ENCODE results near the gene JMJD1C. TPM values are rescaled to one million over a fixed set of nuclear protein-coding genes. Genes with fewer than 3 reads are reported as not detected.

The JMJD1C gene
- total and polyA plus RNA-seq, 9 donors, result 45.4 to 140 (median 78.2) TPM

GRCh38 chr10:63268798-63269503, 196.8 kb downstream of the JMJD1C start:
- intact Hi-C loops (cut with DNase I), result loop anchor here in 1 of 4 donors (2.0 kb wide), 1 partner anchor 196 kb away; the partner anchor contains the start of gene JMJD1C
- H3K36me3 ChIP-seq, result no peaks in the 10 kb centered on the region
- peak overlapping the region; percentile 37 to 94 for H3K27ac ChIP-seq
- peak overlapping the region; percentile 50 for H3K4me3 ChIP-seq
- 0% methylated on average over 17 of the region's 17 CpGs for WGBS, 3 donors
- H3K27me3 ChIP-seq, result no peaks in the 10 kb centered on the region
- peak; percentile 56 to 88 (median 68) for DNase-seq
- TF ChIP-seq EP300 (IDR thresholded peaks at IDR 0.05) (peak; percentile 74), CTCF (IDR thresholded peaks at IDR 0.05) (peak in 2 of 3 donors; percentile 52 to 71), POLR2A (IDR thresholded peaks at IDR 0.05) (peak; percentile 88)
- H3K9me3 ChIP-seq, result no peaks in the 10 kb centered on the region
- no peaks in the 10 kb centered on the region for H3K4me1 ChIP-seq (ENCODE audit: insufficient read depth)

- peak overlapping the region; percentile 37 to 94 for H3K27ac ChIP-seq
- intact Hi-C loops (cut with DNase I), result loop anchor here in 1 of 4 donors (2.0 kb wide), 1 partner anchor 197 kb away; the partner anchor contains the start of gene JMJD1C
Measured at GRCh38 chr10:63268149-63268797, 197.5 kb downstream of the JMJD1C start.

GRCh38 chr10:63267414-63268148, 198.2 kb downstream of the JMJD1C start:
- H3K4me1 ChIP-seq (ENCODE audit: insufficient read depth), result peaks cover 2% of the 10 kb centered on the region
- no peaks in the 10 kb centered on the region for H3K36me3 ChIP-seq
- intact Hi-C loops (cut with DNase I), result loop anchor here in 1 of 4 donors (2.0 kb wide), 1 partner anchor 197 kb away; the partner anchor contains the start of gene JMJD1C
- no peaks in the 10 kb centered on the region for H3K27me3 ChIP-seq
- TF ChIP-seq EP300 (IDR thresholded peaks at IDR 0.05) (no peak), CTCF (IDR thresholded peaks at IDR 0.05) (no peak), POLR2A (IDR thresholded peaks at IDR 0.05) (no peak)
- H3K4me3 ChIP-seq, result peak overlapping the region; percentile 50
- peak overlapping the region in 1 of 2 donors; percentile 94 for H3K27ac ChIP-seq
- DNase-seq, result no peak
- WGBS, 3 donors, result 0 to 1% (median 0%) methylated on average over 6 of the region's 6 CpGs
- no peaks in the 10 kb centered on the region for H3K9me3 ChIP-seq

More at GRCh38 chr10:63268149-63268797, 197.5 kb downstream of the JMJD1C start:
- no peak for DNase-seq
- no peaks in the 10 kb centered on the region for H3K36me3 ChIP-seq
- no peaks in the 10 kb centered on the region for H3K27me3 ChIP-seq
- peak overlapping the region; percentile 50 for H3K4me3 ChIP-seq
- 1 to 2% (median 1%) methylated on average over 3 of the region's 3 CpGs for WGBS, 3 donors
- TF ChIP-seq CTCF (IDR thresholded peaks at IDR 0.05), result no peak
- no peak for TF ChIP-seq EP300 (IDR thresholded peaks at IDR 0.05)
- TF ChIP-seq POLR2A (IDR thresholded peaks at IDR 0.05), result no peak
- H3K9me3 ChIP-seq, result no peaks in the 10 kb centered on the region
- peaks cover 2% of the 10 kb centered on the region for H3K4me1 ChIP-seq (ENCODE audit: insufficient read depth)

All from ovary (tissue), 9 donors.